Adrenal gland (tissue), 5 donors: ENCODE results near the gene IQGAP2.
A peak's percentile ranks its signal among the peaks of the same experiment; 100 is the strongest.

Source experiments
- POLR2A ChIP-seq, 2 donors: fragments of 450-650 bp; IDR thresholded peaks; one replicate each; pipeline ENCODE4 v1.6.1; 2017; ENCODE audit warnings: antibody characterized with exemption in 2 of 2, mild to moderate bottlenecking in 2 of 2, moderate library complexity in 1 of 2
- TF ChIP-seq, protein P1 (sequence below), 6 experiments: fragments of 450-650 bp in 4 of 6; fragments of 200-600 bp in 2 of 6; sonication (generic) in 1 of 6; IDR thresholded peaks; 1 replicate in 5 of 6; 2 replicates in 1 of 6; pipeline versions ENCODE4 v1.5.1 to v1.8.0; 2016 to 2021; ENCODE audit warnings: antibody characterized with exemption in 6 of 6, mild to moderate bottlenecking in 2 of 6, moderate library complexity in 1 of 6
- donor health status: DM: no; HTN: no; CAD: no.

DNA sequence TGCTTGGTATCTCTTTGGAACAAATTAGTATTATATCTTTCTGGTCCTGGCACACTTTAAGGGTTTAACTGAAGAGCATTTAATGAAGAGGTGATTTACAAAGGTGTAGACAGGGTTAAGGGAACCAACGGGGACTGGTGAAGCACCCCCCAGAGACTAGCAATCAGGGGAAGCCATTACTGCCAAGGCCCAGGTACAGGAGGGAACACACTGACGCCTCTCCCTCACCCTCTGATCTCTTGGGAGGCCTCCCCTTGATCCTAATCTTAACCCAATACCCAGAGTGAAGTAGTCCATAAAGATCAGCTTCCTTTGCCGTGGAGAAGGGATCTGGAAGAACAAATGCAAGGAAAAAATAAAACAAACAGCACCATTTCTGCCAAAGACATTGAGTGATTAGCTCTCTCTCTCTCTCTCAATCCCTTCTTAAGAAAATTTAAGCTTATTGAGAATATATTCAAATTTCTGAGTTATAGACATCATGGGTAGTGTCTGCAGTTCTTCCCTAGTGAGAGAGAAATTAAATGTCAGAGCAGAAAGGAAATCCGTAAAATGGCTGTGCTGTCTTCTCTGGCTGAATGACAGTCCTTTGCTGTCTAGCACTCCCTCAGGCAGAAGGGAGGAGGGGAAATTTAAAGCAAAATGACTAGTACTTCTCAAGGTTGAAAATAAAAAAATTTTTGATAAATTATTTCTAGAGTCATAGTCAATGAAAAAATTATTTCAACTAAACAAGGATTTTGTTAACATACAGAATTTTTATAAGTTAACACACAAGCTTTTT lies 332.9 kb downstream of the IQGAP2 start:
- peak in 1 of 2 donors; percentile 21 for TF ChIP-seq POLR2A (IDR thresholded peaks at IDR 0.05)
- TF ChIP-seq, protein P1, sequence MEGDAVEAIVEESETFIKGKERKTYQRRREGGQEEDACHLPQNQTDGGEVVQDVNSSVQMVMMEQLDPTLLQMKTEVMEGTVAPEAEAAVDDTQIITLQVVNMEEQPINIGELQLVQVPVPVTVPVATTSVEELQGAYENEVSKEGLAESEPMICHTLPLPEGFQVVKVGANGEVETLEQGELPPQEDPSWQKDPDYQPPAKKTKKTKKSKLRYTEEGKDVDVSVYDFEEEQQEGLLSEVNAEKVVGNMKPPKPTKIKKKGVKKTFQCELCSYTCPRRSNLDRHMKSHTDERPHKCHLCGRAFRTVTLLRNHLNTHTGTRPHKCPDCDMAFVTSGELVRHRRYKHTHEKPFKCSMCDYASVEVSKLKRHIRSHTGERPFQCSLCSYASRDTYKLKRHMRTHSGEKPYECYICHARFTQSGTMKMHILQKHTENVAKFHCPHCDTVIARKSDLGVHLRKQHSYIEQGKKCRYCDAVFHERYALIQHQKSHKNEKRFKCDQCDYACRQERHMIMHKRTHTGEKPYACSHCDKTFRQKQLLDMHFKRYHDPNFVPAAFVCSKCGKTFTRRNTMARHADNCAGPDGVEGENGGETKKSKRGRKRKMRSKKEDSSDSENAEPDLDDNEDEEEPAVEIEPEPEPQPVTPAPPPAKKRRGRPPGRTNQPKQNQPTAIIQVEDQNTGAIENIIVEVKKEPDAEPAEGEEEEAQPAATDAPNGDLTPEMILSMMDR (IDR thresholded peaks at IDR 0.05) = no peak
